Astrocyte (in vitro differentiated cells and primary cell): ENCODE results near the gene NPR2.

ENCODE experiments used
- EZH2 ChIP-seq: IDR thresholded peaks from 2 replicates; pipeline ENCODE4 v1.6.1; 2012; ENCODE audit warnings: mild to moderate bottlenecking, low read length, inconsistent platforms; ENCODE audit not compliant: insufficient read depth
- TF ChIP-seq, protein P1 (sequence below): IDR thresholded peaks from 2 replicates; pipeline ENCODE4 v1.5.1; 2011; ENCODE audit warnings: low read depth, mild to moderate bottlenecking, inconsistent platforms, low read length, moderate library complexity; ENCODE audit not compliant: insufficient read depth

DNA sequence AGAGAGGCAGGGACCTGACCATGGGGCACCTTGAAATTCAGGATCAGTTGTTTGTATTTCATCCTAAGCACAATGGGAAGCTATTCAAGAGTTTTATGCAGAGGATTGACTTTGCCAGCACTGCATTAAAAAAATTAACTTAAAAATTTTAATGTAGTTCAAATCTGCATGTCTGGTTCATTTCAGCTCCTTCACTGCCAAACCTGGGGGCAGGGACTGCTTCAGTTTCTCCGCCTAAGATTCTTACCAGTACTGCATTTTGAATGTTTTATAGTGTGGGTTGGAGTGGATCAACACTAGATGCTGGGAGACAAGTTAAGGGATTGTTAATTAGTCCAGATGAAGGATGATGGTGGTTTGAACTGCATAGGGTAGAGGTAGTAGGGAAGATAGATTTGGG, 21.6 kb upstream of the NPR2 start:
- TF ChIP-seq, protein P1, sequence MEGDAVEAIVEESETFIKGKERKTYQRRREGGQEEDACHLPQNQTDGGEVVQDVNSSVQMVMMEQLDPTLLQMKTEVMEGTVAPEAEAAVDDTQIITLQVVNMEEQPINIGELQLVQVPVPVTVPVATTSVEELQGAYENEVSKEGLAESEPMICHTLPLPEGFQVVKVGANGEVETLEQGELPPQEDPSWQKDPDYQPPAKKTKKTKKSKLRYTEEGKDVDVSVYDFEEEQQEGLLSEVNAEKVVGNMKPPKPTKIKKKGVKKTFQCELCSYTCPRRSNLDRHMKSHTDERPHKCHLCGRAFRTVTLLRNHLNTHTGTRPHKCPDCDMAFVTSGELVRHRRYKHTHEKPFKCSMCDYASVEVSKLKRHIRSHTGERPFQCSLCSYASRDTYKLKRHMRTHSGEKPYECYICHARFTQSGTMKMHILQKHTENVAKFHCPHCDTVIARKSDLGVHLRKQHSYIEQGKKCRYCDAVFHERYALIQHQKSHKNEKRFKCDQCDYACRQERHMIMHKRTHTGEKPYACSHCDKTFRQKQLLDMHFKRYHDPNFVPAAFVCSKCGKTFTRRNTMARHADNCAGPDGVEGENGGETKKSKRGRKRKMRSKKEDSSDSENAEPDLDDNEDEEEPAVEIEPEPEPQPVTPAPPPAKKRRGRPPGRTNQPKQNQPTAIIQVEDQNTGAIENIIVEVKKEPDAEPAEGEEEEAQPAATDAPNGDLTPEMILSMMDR, result no peak
- TF ChIP-seq EZH2, result no peak
